Vagina (tissue), 2 donors: ENCODE data around the gene USP43.

Source experiments
- CTCF ChIP-seq, 3 experiments: fragments of 450-650 bp in 2 of 3; fragments of 200-600 bp in 1 of 3; sonication (generic) in 1 of 3; IDR thresholded peaks; one replicate each; pipeline ENCODE4 v1.5.1; 2017 to 2019; ENCODE audit warnings: antibody characterized with exemption in 3 of 3, mild to moderate bottlenecking in 2 of 3, moderate library complexity in 2 of 3
- POLR2A ChIP-seq, 2 donors: fragments of 450-650 bp; IDR thresholded peaks; one replicate each; pipeline ENCODE4 v1.6.1; 2017; ENCODE audit warnings: antibody characterized with exemption in 2 of 2, mild to moderate bottlenecking in 2 of 2, moderate library complexity in 2 of 2
- POLR2AphosphoS5 ChIP-seq, 2 donors: sonication (generic); formaldehyde crosslinking; IDR thresholded peaks; one replicate each; pipeline ENCODE4 v1.9.0; 2017; ENCODE audit warnings: antibody characterized with exemption in 2 of 2, mild to moderate bottlenecking in 2 of 2, low read depth in 1 of 2; ENCODE audit not compliant: insufficient read depth in 1 of 2

- no peak for TF ChIP-seq CTCF (IDR thresholded peaks at IDR 0.05)
- TF ChIP-seq POLR2AphosphoS5 (IDR thresholded peaks at IDR 0.05; ENCODE audit: insufficient read depth in 1 of 2, low read depth in 1 of 2), result no peak
- no peak for TF ChIP-seq POLR2A (IDR thresholded peaks at IDR 0.05)
Measured at GRCh38 chr17:9668517-9668916, 23.2 kb downstream of the USP43 start.
